Measurements from ENCODE around the gene HOXB3.

HOXB3 gene

DNA sequence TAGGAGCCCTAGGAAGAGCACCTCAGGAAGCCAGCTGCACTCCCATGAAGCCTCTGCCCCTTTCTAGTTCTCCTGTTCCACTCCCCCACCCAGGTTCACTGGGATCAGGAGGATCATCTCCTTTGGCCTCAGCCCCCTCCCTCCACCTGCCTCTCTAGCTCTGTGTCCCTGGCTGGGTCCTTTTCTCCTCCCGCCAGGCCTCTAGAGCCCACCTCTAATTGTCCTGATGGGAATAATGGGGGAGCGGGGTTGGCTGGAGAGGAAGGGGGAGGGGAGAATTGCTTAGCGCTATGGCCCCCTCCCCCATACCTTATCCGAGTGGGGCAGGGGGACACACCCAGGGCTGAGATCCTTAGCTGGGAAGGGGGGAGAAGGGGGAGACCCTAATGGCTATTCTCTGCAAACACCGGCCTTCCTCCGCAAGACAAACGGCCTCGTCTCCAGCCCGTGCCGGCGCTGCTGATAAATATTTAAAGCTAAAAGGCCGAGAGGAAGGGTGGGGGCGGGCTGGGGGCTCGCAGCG, 19.8 kb upstream of the HOXB3 start:
- no peak for ATAC-seq
- TF ChIP-seq SNAI2 (CRISPR knock-in tag; IDR thresholded peaks at IDR 0.05): no peak
- no peak for TF ChIP-seq TOX (CRISPR knock-in tag; IDR thresholded peaks at IDR 0.05; ENCODE audit: borderline replicate concordance)
- TF ChIP-seq ZNF565 (CRISPR knock-in tag; conservative IDR thresholded peaks at IDR 0.05; ENCODE audit: low read depth): no peak
- no peak for TF ChIP-seq PPARA (CRISPR knock-in tag; IDR thresholded peaks at IDR 0.05; ENCODE audit: borderline replicate concordance)
- no peak for TF ChIP-seq TCF4 (CRISPR knock-in tag; IDR thresholded peaks at IDR 0.05; ENCODE audit: borderline replicate concordance)
- no peak for TF ChIP-seq ZC3H10 (CRISPR knock-in tag; IDR thresholded peaks at IDR 0.05)
- TF ChIP-seq RARB (CRISPR knock-in tag; IDR thresholded peaks at IDR 0.05): no peak
- no peak for TF ChIP-seq ZNF70 (CRISPR knock-in tag; IDR thresholded peaks at IDR 0.05)
- no peak for TF ChIP-seq GLIS3 (CRISPR knock-in tag; IDR thresholded peaks at IDR 0.05)
- no peak for TF ChIP-seq ARNTL (CRISPR knock-in tag; IDR thresholded peaks at IDR 0.05; ENCODE audit: borderline replicate concordance, low read depth)
- no peak for TF ChIP-seq ZNF8 (CRISPR knock-in tag; IDR thresholded peaks at IDR 0.05)
- TF ChIP-seq, protein P1, sequence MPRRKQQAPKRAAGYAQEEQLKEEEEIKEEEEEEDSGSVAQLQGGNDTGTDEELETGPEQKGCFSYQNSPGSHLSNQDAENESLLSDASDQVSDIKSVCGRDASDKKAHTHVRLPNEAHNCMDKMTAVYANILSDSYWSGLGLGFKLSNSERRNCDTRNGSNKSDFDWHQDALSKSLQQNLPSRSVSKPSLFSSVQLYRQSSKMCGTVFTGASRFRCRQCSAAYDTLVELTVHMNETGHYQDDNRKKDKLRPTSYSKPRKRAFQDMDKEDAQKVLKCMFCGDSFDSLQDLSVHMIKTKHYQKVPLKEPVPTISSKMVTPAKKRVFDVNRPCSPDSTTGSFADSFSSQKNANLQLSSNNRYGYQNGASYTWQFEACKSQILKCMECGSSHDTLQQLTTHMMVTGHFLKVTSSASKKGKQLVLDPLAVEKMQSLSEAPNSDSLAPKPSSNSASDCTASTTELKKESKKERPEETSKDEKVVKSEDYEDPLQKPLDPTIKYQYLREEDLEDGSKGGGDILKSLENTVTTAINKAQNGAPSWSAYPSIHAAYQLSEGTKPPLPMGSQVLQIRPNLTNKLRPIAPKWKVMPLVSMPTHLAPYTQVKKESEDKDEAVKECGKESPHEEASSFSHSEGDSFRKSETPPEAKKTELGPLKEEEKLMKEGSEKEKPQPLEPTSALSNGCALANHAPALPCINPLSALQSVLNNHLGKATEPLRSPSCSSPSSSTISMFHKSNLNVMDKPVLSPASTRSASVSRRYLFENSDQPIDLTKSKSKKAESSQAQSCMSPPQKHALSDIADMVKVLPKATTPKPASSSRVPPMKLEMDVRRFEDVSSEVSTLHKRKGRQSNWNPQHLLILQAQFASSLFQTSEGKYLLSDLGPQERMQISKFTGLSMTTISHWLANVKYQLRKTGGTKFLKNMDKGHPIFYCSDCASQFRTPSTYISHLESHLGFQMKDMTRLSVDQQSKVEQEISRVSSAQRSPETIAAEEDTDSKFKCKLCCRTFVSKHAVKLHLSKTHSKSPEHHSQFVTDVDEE (CRISPR knock-in tag; IDR thresholded peaks at IDR 0.05): no peak
- TF ChIP-seq ISL1 (CRISPR knock-in tag; IDR thresholded peaks at IDR 0.05): no peak

GRCh38 chr17:48609033-48609432, 19.0 kb upstream of the HOXB3 start:
- ATAC-seq: no peak
- TF ChIP-seq GLIS3 (CRISPR knock-in tag; IDR thresholded peaks at IDR 0.05): no peak
- no peak for TF ChIP-seq ISL1 (CRISPR knock-in tag; IDR thresholded peaks at IDR 0.05)
- TF ChIP-seq, protein P2, sequence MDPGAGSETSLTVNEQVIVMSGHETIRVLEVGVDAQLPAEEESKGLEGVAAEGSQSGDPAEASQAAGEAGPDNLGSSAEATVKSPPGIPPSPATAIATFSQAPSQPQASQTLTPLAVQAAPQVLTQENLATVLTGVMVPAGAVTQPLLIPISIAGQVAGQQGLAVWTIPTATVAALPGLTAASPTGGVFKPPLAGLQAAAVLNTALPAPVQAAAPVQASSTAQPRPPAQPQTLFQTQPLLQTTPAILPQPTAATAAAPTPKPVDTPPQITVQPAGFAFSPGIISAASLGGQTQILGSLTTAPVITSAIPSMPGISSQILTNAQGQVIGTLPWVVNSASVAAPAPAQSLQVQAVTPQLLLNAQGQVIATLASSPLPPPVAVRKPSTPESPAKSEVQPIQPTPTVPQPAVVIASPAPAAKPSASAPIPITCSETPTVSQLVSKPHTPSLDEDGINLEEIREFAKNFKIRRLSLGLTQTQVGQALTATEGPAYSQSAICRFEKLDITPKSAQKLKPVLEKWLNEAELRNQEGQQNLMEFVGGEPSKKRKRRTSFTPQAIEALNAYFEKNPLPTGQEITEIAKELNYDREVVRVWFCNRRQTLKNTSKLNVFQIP (CRISPR knock-in tag; IDR thresholded peaks at IDR 0.05; ENCODE audit: borderline replicate concordance, low read depth): no peak
- no peak for TF ChIP-seq BACH2 (CRISPR knock-in tag; IDR thresholded peaks at IDR 0.05; ENCODE audit: borderline replicate concordance)
- no peak for TF ChIP-seq ZFP3 (CRISPR knock-in tag; IDR thresholded peaks at IDR 0.05)
- no peak for TF ChIP-seq ZNF8 (CRISPR knock-in tag; IDR thresholded peaks at IDR 0.05)
- TF ChIP-seq OSR1 (CRISPR knock-in tag; IDR thresholded peaks at IDR 0.05): no peak
- no peak for TF ChIP-seq CSDC2 (CRISPR knock-in tag; IDR thresholded peaks at IDR 0.05)
- TF ChIP-seq TCF4 (CRISPR knock-in tag; IDR thresholded peaks at IDR 0.05; ENCODE audit: borderline replicate concordance): no peak
- no peak for TF ChIP-seq PATZ1 (CRISPR knock-in tag; IDR thresholded peaks at IDR 0.05; ENCODE audit: borderline replicate concordance)
- TF ChIP-seq, protein P1 (CRISPR knock-in tag; IDR thresholded peaks at IDR 0.05): no peak
- no peak for TF ChIP-seq TOX (CRISPR knock-in tag; IDR thresholded peaks at IDR 0.05; ENCODE audit: borderline replicate concordance)
- no peak for TF ChIP-seq ZNF565 (CRISPR knock-in tag; conservative IDR thresholded peaks at IDR 0.05; ENCODE audit: low read depth)
- no peak for TF ChIP-seq SNAI2 (CRISPR knock-in tag; IDR thresholded peaks at IDR 0.05)
- no peak for TF ChIP-seq RARB (CRISPR knock-in tag; IDR thresholded peaks at IDR 0.05)
- no peak for TF ChIP-seq ZC3H10 (CRISPR knock-in tag; IDR thresholded peaks at IDR 0.05)
- TF ChIP-seq CREB5 (CRISPR knock-in tag; IDR thresholded peaks at IDR 0.05; ENCODE audit: low read depth): no peak
- TF ChIP-seq ARNTL (CRISPR knock-in tag; IDR thresholded peaks at IDR 0.05; ENCODE audit: borderline replicate concordance, low read depth): no peak

All from SK-N-SH treated with all-trans-retinoic acid at 6 μM for 48 hours (cell line).